Esophagus squamous epithelium (tissue), 5 donors: ENCODE measurements around the gene MBD4. TPM values are rescaled to one million over a fixed set of nuclear protein-coding genes. Genes with fewer than 3 reads are reported as not detected.
"Not testable (repeated sequence)": the region's sequence is repeated elsewhere in the genome, so short reads cannot be mapped to it uniquely, and the experiment has no call there.

Experiments used
- DNase-seq: peaks from one replicate; lab custom pipeline; 2025; lab: John Stamatoyannopoulos, UW
- H3K27ac ChIP-seq, 4 donors: fragments of 200-600 bp; sonication (generic); one replicate each; pipeline ENCODE4 v1.5.1; 2016 to 2019; ENCODE audit warnings: mild to moderate bottlenecking in 1 of 4
- H3K27me3 ChIP-seq, 4 donors: fragments of 200-600 bp; sonication (generic); 1 replicate in 3 of 4; 2 replicates in 1 of 4; pipeline versions ENCODE4 v1.5.1 to v1.6.0; 2017 to 2021; ENCODE audit warnings: antibody characterized with exemption in 1 of 4
- H3K36me3 ChIP-seq, 3 donors: fragments of 200-600 bp; sonication (generic); one replicate each; pipeline ENCODE4 v1.5.1; 2016 to 2019
- H3K4me1 ChIP-seq, 3 donors: fragments of 200-600 bp; sonication (generic); one replicate each; pipeline ENCODE4 v1.5.1; 2017 to 2019
- H3K4me3 ChIP-seq, 4 donors: fragments of 200-600 bp; sonication (generic); 1 replicate in 3 of 4; 2 replicates in 1 of 4; pipeline ENCODE4 v1.5.1; 2016 to 2019; ENCODE audit warnings: mild to moderate bottlenecking in 2 of 4, moderate library complexity in 1 of 4
- H3K9me3 ChIP-seq, 3 donors: fragments of 200-600 bp; sonication (generic); one replicate each; pipeline ENCODE4 v1.5.1; 2016 to 2019
- POLR2A ChIP-seq, 4 donors: fragments of 450-650 bp; IDR thresholded peaks; one replicate each; pipeline ENCODE4 v1.6.1; 2017; ENCODE audit warnings: antibody characterized with exemption in 4 of 4, mild to moderate bottlenecking in 4 of 4, moderate library complexity in 3 of 4
- WGBS, 2 donors: methylation state at CpG; one replicate each; pipeline ENCODE4 v1.1.5; 2018; 5-methylcytosine and 5-hydroxymethylcytosine counted together
- intact Hi-C: fragments of 100-400 bp; cut with DNase I; formaldehyde crosslinking; loops from one replicate; pipeline ENCODE4 v1.15.0; 2022
- total RNA-seq, 4 donors: library from RNA; depleted of rRNA; stranded (reverse); fragments of >200 nt; gene quantifications; one replicate each; pipeline ENCODE4 v1.1.0, GENCODE V29; 2016
- TF ChIP-seq, protein P1 (sequence below), 6 experiments: fragments of 450-650 bp in 4 of 6; fragments of 200-600 bp in 2 of 6; sonication (generic) in 2 of 6; IDR thresholded peaks; one replicate each; pipeline ENCODE4 v1.5.1; 2016 to 2019; ENCODE audit warnings: antibody characterized with exemption in 6 of 6, mild to moderate bottlenecking in 4 of 6, moderate library complexity in 4 of 6
- donor health status: DM: yes; HTN: yes; CAD: no.

Gene MBD4
- total RNA-seq, 4 donors from 2014 or later: 10.9 to 21.5 (median 17.6) TPM

DNA sequence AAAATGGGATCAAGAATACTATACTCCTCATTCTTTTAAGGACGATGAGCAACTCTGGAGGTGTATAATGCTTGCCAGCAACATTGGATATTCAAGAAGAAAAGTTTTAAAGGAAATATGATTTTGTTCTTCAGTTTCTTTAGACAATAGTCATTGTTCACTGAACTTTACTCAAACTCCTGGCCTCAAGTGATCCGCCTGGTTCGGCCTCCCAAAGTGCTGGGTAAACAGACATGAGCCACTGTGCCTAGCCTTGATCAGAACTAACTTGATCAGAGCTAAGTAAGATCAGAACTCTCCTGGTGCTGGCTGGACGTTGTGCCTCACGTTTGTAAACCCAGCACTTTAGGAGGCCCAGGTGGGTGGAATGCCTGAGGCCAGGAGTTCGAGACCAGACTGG, 23.9 kb downstream of the MBD4 start:
- 67 to 91% methylated on average over 3 of the region's 6 CpGs for WGBS, 2 donors

GRCh38 chr3:129415378-129415777, 24.4 kb downstream of the MBD4 start:
- H3K27ac ChIP-seq: no peak overlapping the region

More for the DNA sequence above, 23.9 kb downstream of the MBD4 start:
- Histone ChIP-seq H3K9me3 (no peaks in the 10 kb centered on the region), H3K27ac (no peak overlapping the region), H3K4me3 (no peak overlapping the region), H3K36me3 (no peaks in the 10 kb centered on the region), H3K27me3 (no peaks in the 10 kb centered on the region), H3K4me1 (no peaks in the 10 kb centered on the region)
- intact Hi-C loops: no loop called here
- TF ChIP-seq, protein P1, sequence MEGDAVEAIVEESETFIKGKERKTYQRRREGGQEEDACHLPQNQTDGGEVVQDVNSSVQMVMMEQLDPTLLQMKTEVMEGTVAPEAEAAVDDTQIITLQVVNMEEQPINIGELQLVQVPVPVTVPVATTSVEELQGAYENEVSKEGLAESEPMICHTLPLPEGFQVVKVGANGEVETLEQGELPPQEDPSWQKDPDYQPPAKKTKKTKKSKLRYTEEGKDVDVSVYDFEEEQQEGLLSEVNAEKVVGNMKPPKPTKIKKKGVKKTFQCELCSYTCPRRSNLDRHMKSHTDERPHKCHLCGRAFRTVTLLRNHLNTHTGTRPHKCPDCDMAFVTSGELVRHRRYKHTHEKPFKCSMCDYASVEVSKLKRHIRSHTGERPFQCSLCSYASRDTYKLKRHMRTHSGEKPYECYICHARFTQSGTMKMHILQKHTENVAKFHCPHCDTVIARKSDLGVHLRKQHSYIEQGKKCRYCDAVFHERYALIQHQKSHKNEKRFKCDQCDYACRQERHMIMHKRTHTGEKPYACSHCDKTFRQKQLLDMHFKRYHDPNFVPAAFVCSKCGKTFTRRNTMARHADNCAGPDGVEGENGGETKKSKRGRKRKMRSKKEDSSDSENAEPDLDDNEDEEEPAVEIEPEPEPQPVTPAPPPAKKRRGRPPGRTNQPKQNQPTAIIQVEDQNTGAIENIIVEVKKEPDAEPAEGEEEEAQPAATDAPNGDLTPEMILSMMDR (IDR thresholded peaks at IDR 0.05): no peak
- no peak for TF ChIP-seq POLR2A (IDR thresholded peaks at IDR 0.05)
- DNase-seq: no peak

GRCh38 chr3:129413687-129414506, 25.9 kb downstream of the MBD4 start:
- DNase-seq: no peak
- no peak overlapping the region for H3K27ac ChIP-seq

More at GRCh38 chr3:129415378-129415777, 24.4 kb downstream of the MBD4 start:
- Histone ChIP-seq H3K4me3 (no peak overlapping the region), H3K4me1 (no peaks in the 10 kb centered on the region), H3K36me3 (no peaks in the 10 kb centered on the region), H3K27me3 (no peaks in the 10 kb centered on the region), H3K9me3 (no peaks in the 10 kb centered on the region)
- TF ChIP-seq, protein P1 (IDR thresholded peaks at IDR 0.05): no peak
- TF ChIP-seq POLR2A (IDR thresholded peaks at IDR 0.05): no peak
- 83 to 87% methylated on average over 3 of the region's 3 CpGs for WGBS, 2 donors
- DNase-seq: no peak
- intact Hi-C loops: no loop called here

DNA sequence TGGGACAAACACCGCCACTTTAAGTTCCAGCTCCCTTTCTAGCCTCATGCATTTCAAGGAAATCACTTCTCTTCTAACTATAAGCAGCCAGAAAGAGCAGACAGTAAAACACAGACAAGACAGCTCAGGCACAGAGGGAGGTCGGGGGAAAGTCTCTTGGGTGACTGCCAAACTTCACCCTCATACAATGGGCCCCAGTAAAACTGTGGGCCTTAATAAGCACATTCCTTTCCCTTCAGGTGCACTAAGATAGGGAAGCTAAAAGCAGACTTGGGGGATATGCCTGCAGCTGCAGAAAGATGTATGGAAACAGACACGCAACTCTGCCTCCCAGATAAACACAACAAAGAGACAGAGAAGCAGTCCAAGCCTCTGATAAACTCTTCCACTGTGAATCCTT, 26.5 kb downstream of the MBD4 start:
- H3K9me3 ChIP-seq, intact Hi-C loops, H3K27ac ChIP-seq: not testable (repeated sequence)

More at GRCh38 chr3:129413687-129414506, 25.9 kb downstream of the MBD4 start:
- Histone ChIP-seq H3K4me3 (no peak overlapping the region), H3K36me3 (no peaks in the 10 kb centered on the region), H3K4me1 (no peaks in the 10 kb centered on the region), H3K27me3 (no peaks in the 10 kb centered on the region), H3K9me3 (no peaks in the 10 kb centered on the region)
- intact Hi-C loops: no loop called here
- TF ChIP-seq, protein P1 (IDR thresholded peaks at IDR 0.05): no peak
- no peak for TF ChIP-seq POLR2A (IDR thresholded peaks at IDR 0.05)
- WGBS, 2 donors: 63% methylated on average over 3 to 4 of the region's 4 CpGs

DNA sequence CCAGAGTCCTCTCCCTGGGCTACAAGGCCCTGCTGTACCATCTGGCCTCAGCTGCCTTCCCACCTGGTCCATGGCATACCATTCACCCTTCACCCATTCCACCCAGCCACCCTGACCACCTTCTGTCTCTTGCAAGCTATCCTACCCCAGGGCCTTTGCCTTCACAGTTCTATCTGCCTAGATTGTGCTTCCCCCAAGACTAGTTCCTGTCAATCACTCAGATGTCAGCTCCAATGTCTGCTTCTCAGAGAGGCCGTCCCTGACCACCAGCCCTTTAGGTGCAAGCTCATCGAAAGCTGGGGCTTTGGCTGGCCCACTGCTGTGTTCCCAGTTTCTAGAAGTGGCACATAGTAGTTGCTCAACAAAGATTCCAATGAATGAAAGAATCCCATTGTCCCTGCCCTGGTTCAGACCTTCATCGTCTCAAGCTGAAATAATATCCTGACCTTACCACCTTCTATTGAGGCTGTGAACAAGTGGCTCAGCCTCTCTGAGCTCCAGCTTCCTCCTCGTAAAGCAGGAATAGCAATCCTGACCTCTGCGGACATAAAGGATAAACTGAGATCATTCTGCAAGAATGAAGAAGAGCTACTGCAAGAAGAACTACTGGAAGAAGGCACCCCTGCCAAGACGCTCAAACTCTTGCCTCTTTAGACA, 27.1 kb downstream of the MBD4 start:
- 88 to 91% methylated on average over 5 to 6 of the region's 6 CpGs for WGBS, 2 donors
- intact Hi-C loops: no loop called here
- H3K27ac ChIP-seq: no peak overlapping the region

More for the DNA sequence above, 26.5 kb downstream of the MBD4 start:
- not testable (repeated sequence) for H3K27me3 ChIP-seq, H3K36me3 ChIP-seq, H3K4me1 ChIP-seq, DNase-seq, H3K4me3 ChIP-seq
- WGBS, 2 donors: 61% methylated on average over 3 of the region's 3 CpGs

More for the DNA sequence above, 27.1 kb downstream of the MBD4 start:
- Histone ChIP-seq H3K27me3 (no peaks in the 10 kb centered on the region), H3K4me1 (no peaks in the 10 kb centered on the region), H3K9me3 (no peaks in the 10 kb centered on the region), H3K36me3 (no peaks in the 10 kb centered on the region), H3K4me3 (no peak overlapping the region)
- TF ChIP-seq, protein P1 (IDR thresholded peaks at IDR 0.05): no peak
- TF ChIP-seq POLR2A (IDR thresholded peaks at IDR 0.05): no peak
- no peak for DNase-seq
